Measurements from ENCODE around the gene RAB8B.
A peak's percentile ranks its signal among the peaks of the same experiment; 100 is the strongest.

RAB8B gene

GRCh38 chr15:63180746-63181145 is 8.7 kb upstream of the RAB8B start:
- no peak overlapping the region for H3K4me3 ChIP-seq (ENCODE audit: low read length in 2 of 2)
- no peaks in the 10 kb centered on the region for H3K27me3 ChIP-seq (ENCODE audit: control insufficient read depth in 2 of 2, insufficient read depth in 2 of 2, low read length in 2 of 2)
- no peak overlapping the region for H3K9ac ChIP-seq (ENCODE audit: low read depth in 1 of 2, low read length in 2 of 2)
- no peaks in the 10 kb centered on the region for H3K9me3 ChIP-seq (ENCODE audit: control insufficient read depth in 2 of 2, low read length in 2 of 2)
- no peaks in the 10 kb centered on the region for H3K4me1 ChIP-seq (ENCODE audit: control insufficient read depth in 2 of 2, insufficient read depth in 2 of 2, low read length in 2 of 2)
- no peak overlapping the region for H3K27ac ChIP-seq (ENCODE audit: low read depth in 2 of 2, low read length in 2 of 2)
- no peaks in the 10 kb centered on the region for H3K36me3 ChIP-seq (ENCODE audit: control insufficient read depth in 2 of 2, insufficient read depth in 2 of 2, low read length in 2 of 2)

- no peaks in the 10 kb centered on the region for H3K36me3 ChIP-seq (ENCODE audit: control insufficient read depth in 2 of 2, insufficient read depth in 2 of 2, low read length in 2 of 2)
- no peak overlapping the region for H3K4me3 ChIP-seq (ENCODE audit: low read length in 2 of 2)
- no peak overlapping the region for H3K9ac ChIP-seq (ENCODE audit: low read depth in 1 of 2, low read length in 2 of 2)
- no peaks in the 10 kb centered on the region for H3K27me3 ChIP-seq (ENCODE audit: control insufficient read depth in 2 of 2, insufficient read depth in 2 of 2, low read length in 2 of 2)
- no peaks in the 10 kb centered on the region for H3K4me1 ChIP-seq (ENCODE audit: control insufficient read depth in 2 of 2, insufficient read depth in 2 of 2, low read length in 2 of 2)
- H3K9me3 ChIP-seq (ENCODE audit: control insufficient read depth in 2 of 2, low read length in 2 of 2): no peaks in the 10 kb centered on the region
- H3K27ac ChIP-seq (ENCODE audit: low read depth in 2 of 2, low read length in 2 of 2): no peak overlapping the region
Measured at GRCh38 chr15:63181648-63182047, 7.8 kb upstream of the RAB8B start.

GRCh38 chr15:63185206-63185605 is 4.2 kb upstream of the RAB8B start:
- Histone ChIP-seq H3K4me1 (ENCODE audit: control insufficient read depth in 2 of 2, insufficient read depth in 2 of 2, low read length in 2 of 2) (peaks cover 8% of the 10 kb centered on the region in 2 donors), H3K27me3 (ENCODE audit: control insufficient read depth in 2 of 2, insufficient read depth in 2 of 2, low read length in 2 of 2) (no peaks in the 10 kb centered on the region), H3K36me3 (ENCODE audit: control insufficient read depth in 2 of 2, insufficient read depth in 2 of 2, low read length in 2 of 2) (no peaks in the 10 kb centered on the region), H3K27ac (ENCODE audit: low read depth in 2 of 2, low read length in 2 of 2) (no peak overlapping the region), H3K4me3 (ENCODE audit: low read length in 2 of 2) (no peak overlapping the region), H3K9ac (ENCODE audit: low read depth in 1 of 2, low read length in 2 of 2) (no peak overlapping the region), H3K9me3 (ENCODE audit: control insufficient read depth in 2 of 2, low read length in 2 of 2) (no peaks in the 10 kb centered on the region)

- H3K9ac ChIP-seq (ENCODE audit: low read depth in 1 of 2, low read length in 2 of 2): no peak overlapping the region
- H3K36me3 ChIP-seq (ENCODE audit: control insufficient read depth in 2 of 2, insufficient read depth in 2 of 2, low read length in 2 of 2): no peaks in the 10 kb centered on the region
- peaks cover 8 to 9% of the 10 kb centered on the region in 2 donors for H3K4me1 ChIP-seq (ENCODE audit: control insufficient read depth in 2 of 2, insufficient read depth in 2 of 2, low read length in 2 of 2)
- H3K27ac ChIP-seq (ENCODE audit: low read depth in 2 of 2, low read length in 2 of 2): no peak overlapping the region
- no peak overlapping the region for H3K4me3 ChIP-seq (ENCODE audit: low read length in 2 of 2)
- H3K27me3 ChIP-seq (ENCODE audit: control insufficient read depth in 2 of 2, insufficient read depth in 2 of 2, low read length in 2 of 2): no peaks in the 10 kb centered on the region
- no peaks in the 10 kb centered on the region for H3K9me3 ChIP-seq (ENCODE audit: control insufficient read depth in 2 of 2, low read length in 2 of 2)
Measured at GRCh38 chr15:63186065-63186464, 3.3 kb upstream of the RAB8B start.

GRCh38 chr15:63187589-63188226 is 1.7 kb upstream of the RAB8B start:
- Histone ChIP-seq H3K9ac (ENCODE audit: low read depth in 1 of 2, low read length in 2 of 2) (no peak overlapping the region), H3K4me3 (ENCODE audit: low read length in 2 of 2) (no peak overlapping the region), H3K4me1 (ENCODE audit: control insufficient read depth in 2 of 2, insufficient read depth in 2 of 2, low read length in 2 of 2) (peaks cover 13 to 14% of the 10 kb centered on the region in 2 donors), H3K27me3 (ENCODE audit: control insufficient read depth in 2 of 2, insufficient read depth in 2 of 2, low read length in 2 of 2) (no peaks in the 10 kb centered on the region), H3K9me3 (ENCODE audit: control insufficient read depth in 2 of 2, low read length in 2 of 2) (no peaks in the 10 kb centered on the region), H3K36me3 (ENCODE audit: control insufficient read depth in 2 of 2, insufficient read depth in 2 of 2, low read length in 2 of 2) (no peaks in the 10 kb centered on the region), H3K27ac (ENCODE audit: low read depth in 2 of 2, low read length in 2 of 2) (no peak overlapping the region)

GRCh38 chr15:63188247-63188925 is 1.0 kb upstream of the RAB8B start:
- H3K4me1 ChIP-seq (ENCODE audit: control insufficient read depth in 2 of 2, insufficient read depth in 2 of 2, low read length in 2 of 2): peaks cover 13 to 14% of the 10 kb centered on the region in 2 donors
- H3K9me3 ChIP-seq (ENCODE audit: control insufficient read depth in 2 of 2, low read length in 2 of 2): no peaks in the 10 kb centered on the region
- H3K27ac ChIP-seq (ENCODE audit: low read depth in 2 of 2, low read length in 2 of 2): peak overlapping the region; percentile 1 to 58
- H3K36me3 ChIP-seq (ENCODE audit: control insufficient read depth in 2 of 2, insufficient read depth in 2 of 2, low read length in 2 of 2): no peaks in the 10 kb centered on the region
- peak overlapping the region; percentile 60 to 83 for H3K4me3 ChIP-seq (ENCODE audit: low read length in 2 of 2)
- H3K9ac ChIP-seq (ENCODE audit: low read depth in 1 of 2, low read length in 2 of 2): peak overlapping the region; percentile 46 to 74
- no peaks in the 10 kb centered on the region for H3K27me3 ChIP-seq (ENCODE audit: control insufficient read depth in 2 of 2, insufficient read depth in 2 of 2, low read length in 2 of 2)

- peak overlapping the region; percentile 78 to 92 for H3K9ac ChIP-seq (ENCODE audit: low read depth in 1 of 2, low read length in 2 of 2)
- peak overlapping the region; percentile 87 to 90 for H3K4me3 ChIP-seq (ENCODE audit: low read length in 2 of 2)
- no peaks in the 10 kb centered on the region for H3K27me3 ChIP-seq (ENCODE audit: control insufficient read depth in 2 of 2, insufficient read depth in 2 of 2, low read length in 2 of 2)
- H3K4me1 ChIP-seq (ENCODE audit: control insufficient read depth in 2 of 2, insufficient read depth in 2 of 2, low read length in 2 of 2): peaks cover 13 to 20% of the 10 kb centered on the region in 2 donors
- H3K27ac ChIP-seq (ENCODE audit: low read depth in 2 of 2, low read length in 2 of 2): peak overlapping the region; percentile 78 to 84
- no peaks in the 10 kb centered on the region for H3K9me3 ChIP-seq (ENCODE audit: control insufficient read depth in 2 of 2, low read length in 2 of 2)
- H3K36me3 ChIP-seq (ENCODE audit: control insufficient read depth in 2 of 2, insufficient read depth in 2 of 2, low read length in 2 of 2): no peaks in the 10 kb centered on the region
Measured at GRCh38 chr15:63189941-63190768, 749 bp downstream of the RAB8B start.

- H3K9me3 ChIP-seq (ENCODE audit: control insufficient read depth in 2 of 2, low read length in 2 of 2): no peaks in the 10 kb centered on the region
- H3K36me3 ChIP-seq (ENCODE audit: control insufficient read depth in 2 of 2, insufficient read depth in 2 of 2, low read length in 2 of 2): no peaks in the 10 kb centered on the region
- peak overlapping the region; percentile 87 to 90 for H3K4me3 ChIP-seq (ENCODE audit: low read length in 2 of 2)
- no peaks in the 10 kb centered on the region for H3K27me3 ChIP-seq (ENCODE audit: control insufficient read depth in 2 of 2, insufficient read depth in 2 of 2, low read length in 2 of 2)
- peak overlapping the region; percentile 78 to 84 for H3K27ac ChIP-seq (ENCODE audit: low read depth in 2 of 2, low read length in 2 of 2)
- peak overlapping the region; percentile 78 to 92 for H3K9ac ChIP-seq (ENCODE audit: low read depth in 1 of 2, low read length in 2 of 2)
- peaks cover 17 to 29% of the 10 kb centered on the region in 2 donors for H3K4me1 ChIP-seq (ENCODE audit: control insufficient read depth in 2 of 2, insufficient read depth in 2 of 2, low read length in 2 of 2)
Measured at GRCh38 chr15:63190769-63191649, 1.6 kb downstream of the RAB8B start.

GRCh38 chr15:63191895-63192618 is 2.7 kb downstream of the RAB8B start:
- H3K36me3 ChIP-seq (ENCODE audit: control insufficient read depth in 2 of 2, insufficient read depth in 2 of 2, low read length in 2 of 2): no peaks in the 10 kb centered on the region
- H3K27ac ChIP-seq (ENCODE audit: low read depth in 2 of 2, low read length in 2 of 2): peak overlapping the region; percentile 26 to 67
- H3K4me1 ChIP-seq (ENCODE audit: control insufficient read depth in 2 of 2, insufficient read depth in 2 of 2, low read length in 2 of 2): peaks cover 17 to 29% of the 10 kb centered on the region in 2 donors
- peak overlapping the region in 1 of 2 donors; percentile 90 for H3K4me3 ChIP-seq (ENCODE audit: low read length in 2 of 2)
- H3K27me3 ChIP-seq (ENCODE audit: control insufficient read depth in 2 of 2, insufficient read depth in 2 of 2, low read length in 2 of 2): no peaks in the 10 kb centered on the region
- no peaks in the 10 kb centered on the region for H3K9me3 ChIP-seq (ENCODE audit: control insufficient read depth in 2 of 2, low read length in 2 of 2)
- H3K9ac ChIP-seq (ENCODE audit: low read depth in 1 of 2, low read length in 2 of 2): no peak overlapping the region

Measured in mucosa of rectum (tissue), 2 donors.